SK-N-SH treated with all-trans-retinoic acid at 6 μM for 48 hours (cell line): Measurements from ENCODE around the gene CHKB.

ENCODE experiments used
- ATAC-seq: fragments of 200-7000 bp; cut with Tn5 transposase; 3 replicates; pipeline ENCODE4 v1.9.1; 2020; ENCODE audit warnings: mild to moderate bottlenecking, moderate library complexity
- ARNTL ChIP-seq: fragments of 450-650 bp; formaldehyde crosslinking; IDR thresholded peaks from 2 replicates; pipeline ENCODE4 v1.5.0; 2020; ENCODE audit warnings: low read depth, mild to moderate bottlenecking, moderate library complexity, borderline replicate concordance
- BACH2 ChIP-seq: fragments of 250-450 bp; sonication (Bioruptor Pico); IDR thresholded peaks from 2 replicates; pipeline ENCODE4 v1.9.0; 2021; ENCODE audit warnings: mild to moderate bottlenecking, borderline replicate concordance
- CSDC2 ChIP-seq: fragments of 250-450 bp; sonication (Bioruptor Pico); IDR thresholded peaks from 2 replicates; pipeline ENCODE4 v1.5.0; 2020; ENCODE audit warnings: mild to moderate bottlenecking, moderate library complexity
- CSRNP3 ChIP-seq: fragments of 250-450 bp; sonication (Bioruptor Pico); IDR thresholded peaks from 2 replicates; pipeline ENCODE4 v1.5.1; 2021; ENCODE audit warnings: mild to moderate bottlenecking, moderate library complexity
- ESRRG ChIP-seq: fragments of 250-450 bp; sonication (Bioruptor Pico); IDR thresholded peaks from 2 replicates; pipeline ENCODE4 v1.6.1; 2021; ENCODE audit warnings: mild to moderate bottlenecking
- GLIS3 ChIP-seq: fragments of 250-450 bp; sonication (Bioruptor Pico); IDR thresholded peaks from 2 replicates; pipeline ENCODE4 v1.5.0; 2020; ENCODE audit warnings: mild to moderate bottlenecking, moderate library complexity
- ISL1 ChIP-seq: fragments of 250-450 bp; sonication (Bioruptor Pico); IDR thresholded peaks from 2 replicates; pipeline ENCODE4 v2.1.2; 2022; ENCODE audit warnings: mild to moderate bottlenecking, moderate library complexity
- OSR1 ChIP-seq: fragments of 250-450 bp; sonication (Bioruptor Pico); IDR thresholded peaks from 2 replicates; pipeline ENCODE4 v1.8.0; 2022; ENCODE audit warnings: moderate library complexity, mild to moderate bottlenecking, inconsistent platforms
- PATZ1 ChIP-seq: fragments of 250-450 bp; sonication (Bioruptor Pico); IDR thresholded peaks from 2 replicates; pipeline ENCODE4 v1.8.0; 2020; ENCODE audit warnings: mild to moderate bottlenecking, moderate library complexity, borderline replicate concordance
- PPARA ChIP-seq: fragments of 250-450 bp; sonication (Bioruptor Pico); IDR thresholded peaks from 2 replicates; pipeline ENCODE4 v1.5.0; 2020; ENCODE audit warnings: mild to moderate bottlenecking, borderline replicate concordance
- RARB ChIP-seq: fragments of 250-450 bp; sonication (Bioruptor Pico); IDR thresholded peaks from 2 replicates; pipeline ENCODE4 v1.8.0; 2021; ENCODE audit warnings: mild to moderate bottlenecking, moderate library complexity
- SNAI2 ChIP-seq: fragments of 250-450 bp; sonication (Bioruptor Pico); IDR thresholded peaks from 2 replicates; pipeline ENCODE4 v1.5.0; 2020; ENCODE audit warnings: mild to moderate bottlenecking, moderate library complexity
- TCF4 ChIP-seq: fragments of 250-450 bp; sonication (Bioruptor Pico); IDR thresholded peaks from 2 replicates; pipeline ENCODE4 v1.8.0; 2021; ENCODE audit warnings: mild to moderate bottlenecking, moderate library complexity, borderline replicate concordance
- TOX ChIP-seq: fragments of 250-450 bp; sonication (Bioruptor Pico); IDR thresholded peaks from 2 replicates; pipeline ENCODE4 v1.8.0; 2021; ENCODE audit warnings: mild to moderate bottlenecking, moderate library complexity, borderline replicate concordance
- ZC3H10 ChIP-seq: fragments of 250-450 bp; sonication (Bioruptor Pico); IDR thresholded peaks from 2 replicates; pipeline ENCODE4 v1.5.1; 2021; ENCODE audit warnings: mild to moderate bottlenecking, moderate library complexity
- ZFP30 ChIP-seq: fragments of 450-650 bp; formaldehyde crosslinking; IDR thresholded peaks from 2 replicates; pipeline ENCODE4 v1.5.0; 2022; ENCODE audit warnings: mild to moderate bottlenecking, moderate library complexity
- ZNF565 ChIP-seq: fragments of 450-650 bp; formaldehyde crosslinking; conservative IDR thresholded peaks from 2 replicates; pipeline ENCODE4 v1.5.0; 2020; ENCODE audit warnings: low read depth, mild to moderate bottlenecking, moderate library complexity
- ZNF70 ChIP-seq: fragments of 450-650 bp; formaldehyde crosslinking; IDR thresholded peaks from 2 replicates; pipeline ENCODE4 v1.5.0; 2020; ENCODE audit warnings: mild to moderate bottlenecking, moderate library complexity
- ZNF8 ChIP-seq: fragments of 450-650 bp; formaldehyde crosslinking; IDR thresholded peaks from 2 replicates; pipeline ENCODE4 v1.5.0; 2020; ENCODE audit warnings: mild to moderate bottlenecking, moderate library complexity
- TF ChIP-seq, protein P1 (sequence below): fragments of 250-450 bp; sonication (Bioruptor Pico); IDR thresholded peaks from 2 replicates; pipeline ENCODE4 v1.5.1; 2020; ENCODE audit warnings: low read depth, mild to moderate bottlenecking, moderate library complexity
- TF ChIP-seq, protein P2 (sequence below): fragments of 250-450 bp; sonication (Bioruptor Pico); IDR thresholded peaks from 2 replicates; pipeline ENCODE4 v1.8.0; 2021; ENCODE audit warnings: low read depth, mild to moderate bottlenecking, moderate library complexity, borderline replicate concordance
- TF ChIP-seq, protein P3 (sequence below): fragments of 250-450 bp; sonication (Bioruptor Pico); IDR thresholded peaks from 2 replicates; pipeline ENCODE4 v1.5.0; 2020; ENCODE audit warnings: mild to moderate bottlenecking, moderate library complexity

Gene CHKB

DNA sequence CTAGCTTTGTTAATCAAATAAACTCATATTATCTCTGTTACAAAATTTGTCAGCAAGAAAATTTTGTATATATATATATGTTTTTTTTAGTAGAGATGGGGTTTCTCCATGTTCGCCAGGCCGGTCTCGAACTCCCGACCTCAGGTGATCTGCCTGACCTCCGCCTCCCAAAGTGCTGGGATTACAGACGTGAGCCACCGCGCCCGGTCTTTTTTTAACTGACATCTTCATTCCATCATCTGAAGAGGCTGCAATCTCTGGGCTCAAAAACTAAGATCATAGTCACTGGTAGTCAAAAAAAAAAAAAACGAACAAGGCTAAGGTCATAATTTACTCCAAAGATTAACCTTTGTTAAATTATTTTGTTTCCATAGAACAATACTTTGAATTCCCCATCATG is 42.3 kb downstream of the CHKB start (continued):
- TF ChIP-seq CSRNP3 (CRISPR knock-in tag): no peak
- TF ChIP-seq ESRRG (CRISPR knock-in tag): no peak
- TF ChIP-seq ZNF70 (CRISPR knock-in tag): no peak
- TF ChIP-seq, protein P1, sequence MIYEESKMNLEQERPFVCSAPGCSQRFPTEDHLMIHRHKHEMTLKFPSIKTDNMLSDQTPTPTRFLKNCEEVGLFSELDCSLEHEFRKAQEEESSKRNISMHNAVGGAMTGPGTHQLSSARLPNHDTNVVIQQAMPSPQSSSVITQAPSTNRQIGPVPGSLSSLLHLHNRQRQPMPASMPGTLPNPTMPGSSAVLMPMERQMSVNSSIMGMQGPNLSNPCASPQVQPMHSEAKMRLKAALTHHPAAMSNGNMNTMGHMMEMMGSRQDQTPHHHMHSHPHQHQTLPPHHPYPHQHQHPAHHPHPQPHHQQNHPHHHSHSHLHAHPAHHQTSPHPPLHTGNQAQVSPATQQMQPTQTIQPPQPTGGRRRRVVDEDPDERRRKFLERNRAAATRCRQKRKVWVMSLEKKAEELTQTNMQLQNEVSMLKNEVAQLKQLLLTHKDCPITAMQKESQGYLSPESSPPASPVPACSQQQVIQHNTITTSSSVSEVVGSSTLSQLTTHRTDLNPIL: no peak
- no peak for TF ChIP-seq ZNF8 (CRISPR knock-in tag)

DNA sequence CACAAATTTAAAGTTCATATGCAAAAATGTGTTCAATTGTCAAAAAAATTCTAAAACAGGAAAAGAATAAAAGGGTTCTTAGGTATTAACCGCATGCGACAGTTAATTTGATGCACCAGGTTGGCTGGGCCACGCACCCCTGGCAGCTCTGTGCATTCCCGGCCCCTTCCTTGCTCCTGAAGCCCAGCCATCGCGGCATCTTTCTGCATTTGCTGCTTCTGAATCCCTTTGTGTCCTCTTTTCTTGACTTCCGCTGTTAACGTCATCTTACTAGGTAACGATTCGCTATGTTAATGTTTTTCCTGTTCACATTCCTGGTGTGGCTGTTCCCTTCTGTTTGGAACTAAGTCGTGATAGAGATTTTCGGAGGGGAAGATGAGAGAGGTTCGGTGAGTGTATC is 44.9 kb downstream of the CHKB start:
- no peak for ATAC-seq
- no peak for TF ChIP-seq SNAI2
- no peak for TF ChIP-seq PPARA
- no peak for TF ChIP-seq CSDC2 (CRISPR knock-in tag)
- no peak for TF ChIP-seq GLIS3 (CRISPR knock-in tag)
- TF ChIP-seq, all 23 proteins: peak for 0

GRCh38 chr22:50536226-50536625 is 46.4 kb downstream of the CHKB start:
- no peak for ATAC-seq
- TF ChIP-seq CSDC2 (CRISPR knock-in tag) (no peak), GLIS3 (CRISPR knock-in tag) (no peak), ZNF565 (CRISPR knock-in tag) (no peak), CSRNP3 (CRISPR knock-in tag) (no peak), OSR1 (no peak), PATZ1 (CRISPR knock-in tag) (no peak), TCF4 (CRISPR knock-in tag) (no peak), ZNF70 (CRISPR knock-in tag) (no peak), PPARA (no peak), RARB (CRISPR knock-in tag) (no peak), ESRRG (CRISPR knock-in tag) (no peak), ZC3H10 (no peak), ISL1 (no peak), ZFP30 (no peak), TOX (no peak), SNAI2 (no peak), ZNF8 (CRISPR knock-in tag) (no peak)
- TF ChIP-seq, protein P1: no peak
- TF ChIP-seq, protein P2, sequence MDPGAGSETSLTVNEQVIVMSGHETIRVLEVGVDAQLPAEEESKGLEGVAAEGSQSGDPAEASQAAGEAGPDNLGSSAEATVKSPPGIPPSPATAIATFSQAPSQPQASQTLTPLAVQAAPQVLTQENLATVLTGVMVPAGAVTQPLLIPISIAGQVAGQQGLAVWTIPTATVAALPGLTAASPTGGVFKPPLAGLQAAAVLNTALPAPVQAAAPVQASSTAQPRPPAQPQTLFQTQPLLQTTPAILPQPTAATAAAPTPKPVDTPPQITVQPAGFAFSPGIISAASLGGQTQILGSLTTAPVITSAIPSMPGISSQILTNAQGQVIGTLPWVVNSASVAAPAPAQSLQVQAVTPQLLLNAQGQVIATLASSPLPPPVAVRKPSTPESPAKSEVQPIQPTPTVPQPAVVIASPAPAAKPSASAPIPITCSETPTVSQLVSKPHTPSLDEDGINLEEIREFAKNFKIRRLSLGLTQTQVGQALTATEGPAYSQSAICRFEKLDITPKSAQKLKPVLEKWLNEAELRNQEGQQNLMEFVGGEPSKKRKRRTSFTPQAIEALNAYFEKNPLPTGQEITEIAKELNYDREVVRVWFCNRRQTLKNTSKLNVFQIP (CRISPR knock-in tag): no peak

DNA sequence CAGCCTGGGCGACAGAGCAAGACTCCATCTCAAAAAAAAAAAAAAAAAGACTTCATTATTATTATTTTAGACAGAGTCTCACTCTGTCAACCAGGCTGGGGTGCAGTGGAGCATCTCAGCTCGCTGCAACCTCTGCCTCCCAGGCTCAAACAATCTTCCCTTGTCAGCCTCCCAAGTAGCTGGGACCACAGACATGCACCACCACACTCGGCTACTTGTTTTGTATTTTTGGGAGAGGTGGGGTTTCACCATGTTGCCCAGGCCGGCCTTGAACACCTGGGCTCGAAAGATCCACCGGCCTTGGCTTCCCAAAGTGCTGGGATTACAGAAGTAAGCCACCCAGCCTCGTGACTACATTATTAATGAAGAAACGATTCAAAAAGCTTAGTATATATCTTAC is 47.5 kb downstream of the CHKB start:
- no peak for ATAC-seq
- no peak for TF ChIP-seq OSR1
- no peak for TF ChIP-seq RARB (CRISPR knock-in tag)
- no peak for TF ChIP-seq PPARA
- TF ChIP-seq BACH2 (CRISPR knock-in tag): no peak
- TF ChIP-seq ESRRG (CRISPR knock-in tag): no peak
- TF ChIP-seq, protein P3, sequence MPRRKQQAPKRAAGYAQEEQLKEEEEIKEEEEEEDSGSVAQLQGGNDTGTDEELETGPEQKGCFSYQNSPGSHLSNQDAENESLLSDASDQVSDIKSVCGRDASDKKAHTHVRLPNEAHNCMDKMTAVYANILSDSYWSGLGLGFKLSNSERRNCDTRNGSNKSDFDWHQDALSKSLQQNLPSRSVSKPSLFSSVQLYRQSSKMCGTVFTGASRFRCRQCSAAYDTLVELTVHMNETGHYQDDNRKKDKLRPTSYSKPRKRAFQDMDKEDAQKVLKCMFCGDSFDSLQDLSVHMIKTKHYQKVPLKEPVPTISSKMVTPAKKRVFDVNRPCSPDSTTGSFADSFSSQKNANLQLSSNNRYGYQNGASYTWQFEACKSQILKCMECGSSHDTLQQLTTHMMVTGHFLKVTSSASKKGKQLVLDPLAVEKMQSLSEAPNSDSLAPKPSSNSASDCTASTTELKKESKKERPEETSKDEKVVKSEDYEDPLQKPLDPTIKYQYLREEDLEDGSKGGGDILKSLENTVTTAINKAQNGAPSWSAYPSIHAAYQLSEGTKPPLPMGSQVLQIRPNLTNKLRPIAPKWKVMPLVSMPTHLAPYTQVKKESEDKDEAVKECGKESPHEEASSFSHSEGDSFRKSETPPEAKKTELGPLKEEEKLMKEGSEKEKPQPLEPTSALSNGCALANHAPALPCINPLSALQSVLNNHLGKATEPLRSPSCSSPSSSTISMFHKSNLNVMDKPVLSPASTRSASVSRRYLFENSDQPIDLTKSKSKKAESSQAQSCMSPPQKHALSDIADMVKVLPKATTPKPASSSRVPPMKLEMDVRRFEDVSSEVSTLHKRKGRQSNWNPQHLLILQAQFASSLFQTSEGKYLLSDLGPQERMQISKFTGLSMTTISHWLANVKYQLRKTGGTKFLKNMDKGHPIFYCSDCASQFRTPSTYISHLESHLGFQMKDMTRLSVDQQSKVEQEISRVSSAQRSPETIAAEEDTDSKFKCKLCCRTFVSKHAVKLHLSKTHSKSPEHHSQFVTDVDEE (CRISPR knock-in tag): no peak
- no peak for TF ChIP-seq ARNTL (CRISPR knock-in tag)
- no peak for TF ChIP-seq TCF4 (CRISPR knock-in tag)
- TF ChIP-seq ZNF565 (CRISPR knock-in tag): no peak
- TF ChIP-seq GLIS3 (CRISPR knock-in tag): no peak
- no peak for TF ChIP-seq TOX
- TF ChIP-seq ISL1: no peak
- TF ChIP-seq PATZ1 (CRISPR knock-in tag): no peak
- no peak for TF ChIP-seq CSDC2 (CRISPR knock-in tag)
- no peak for TF ChIP-seq ZC3H10
- TF ChIP-seq ZFP30: no peak
